ENCODE measurements around the gene CDH24. TPM values are rescaled to one million over a fixed set of nuclear protein-coding genes. Genes with fewer than 3 reads are reported as not detected.
A peak's percentile ranks its signal among the peaks of the same experiment; 100 is the strongest.

Gene CDH24
- total and polyA plus RNA-seq, 2 of the 8 experiments (the other 6 are each of a cell fraction or from before 2014, with no cell fraction given), result 18.1 to 27.6 TPM

- TF ChIP-seq PHF8 (conservative IDR thresholded peaks at IDR 0.05; ENCODE audit: low read depth, low read length), result peak; percentile 44
- no peak for TF ChIP-seq HDAC2 (IDR thresholded peaks at IDR 0.05; ENCODE audit: borderline replicate concordance in 1 of 2, low read depth in 2 of 2, low read length in 2 of 2)
- TF ChIP-seq TAF7 (optimal IDR thresholded peaks at IDR 0.05; ENCODE audit: borderline replicate concordance, low read depth, low read length), result peak; percentile 75
- no peak for TF ChIP-seq CBX5 (IDR thresholded peaks at IDR 0.05; ENCODE audit: low read depth, low read length)
- TF ChIP-seq TEAD4 (IDR thresholded peaks at IDR 0.05; ENCODE audit: low read depth, low read length), result no peak
- peak; percentile 19 for TF ChIP-seq POLR2AphosphoS5 (IDR thresholded peaks at IDR 0.05; ENCODE audit: low read depth, low read length)
- peak; percentile 71 for TF ChIP-seq TBP (IDR thresholded peaks at IDR 0.05; ENCODE audit: low read depth, low read length)
- TF ChIP-seq RBBP5 (IDR thresholded peaks at IDR 0.05; ENCODE audit: borderline replicate concordance, low read depth, low read length), result no peak
- no peak for TF ChIP-seq BCL11A (IDR thresholded peaks at IDR 0.05; ENCODE audit: low read depth in 2 of 2, low read length in 2 of 2)
- TF ChIP-seq CREB1 (IDR thresholded peaks at IDR 0.05), result 0 out of 2 replicates have a peak, but pooled peaks have one; percentile 24
- peak; percentile 57 for TF ChIP-seq TAF1 (IDR thresholded peaks at IDR 0.05; ENCODE audit: low read depth, low read length)
Observed at GRCh38 chr14:23095196-23096108, 38.1 kb upstream of the CDH24 start, which contains the start of gene C14orf119 (continued).

All from H1 (cell line).